Thyroid gland (tissue), 4 donors: Measurements from ENCODE around the gene GYPA.

Experiments used
- POLR2A ChIP-seq, 2 donors: fragments of 450-650 bp; IDR thresholded peaks; one replicate each; pipeline ENCODE4 v1.6.1; 2017; ENCODE audit warnings: antibody characterized with exemption in 2 of 2, mild to moderate bottlenecking in 2 of 2, moderate library complexity in 1 of 2
- TF ChIP-seq, protein P1 (sequence below), 6 experiments: fragments of 200-600 bp in 3 of 6; fragments of 450-650 bp in 3 of 6; sonication (generic) in 3 of 6; IDR thresholded peaks; one replicate each; pipeline ENCODE4 v1.5.1; 2016 to 2019; ENCODE audit warnings: antibody characterized with exemption in 6 of 6, mild to moderate bottlenecking in 2 of 6, inconsistent platforms in 1 of 6, moderate library complexity in 1 of 6

DNA sequence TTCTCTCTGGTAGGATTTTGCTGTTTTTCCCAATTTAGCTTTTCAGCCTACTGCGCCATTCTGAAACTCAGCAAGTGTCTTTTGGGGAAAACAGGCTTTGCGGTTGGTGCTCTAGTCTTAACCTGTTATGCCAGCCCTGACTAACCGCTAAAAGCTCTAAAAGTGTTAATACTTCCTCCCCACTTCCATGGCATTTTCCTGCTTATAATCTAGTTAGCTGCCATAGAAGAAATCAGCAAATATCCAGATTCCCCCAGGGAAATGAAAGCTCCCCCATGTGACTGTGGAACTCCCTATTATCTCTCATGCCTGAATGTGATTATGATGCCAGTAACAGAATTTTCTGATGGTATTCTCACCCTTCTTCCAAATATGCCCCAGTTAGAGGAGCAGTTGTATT, 28.7 kb upstream of the GYPA start:
- no peak for TF ChIP-seq POLR2A (IDR thresholded peaks at IDR 0.05)
- TF ChIP-seq, protein P1, sequence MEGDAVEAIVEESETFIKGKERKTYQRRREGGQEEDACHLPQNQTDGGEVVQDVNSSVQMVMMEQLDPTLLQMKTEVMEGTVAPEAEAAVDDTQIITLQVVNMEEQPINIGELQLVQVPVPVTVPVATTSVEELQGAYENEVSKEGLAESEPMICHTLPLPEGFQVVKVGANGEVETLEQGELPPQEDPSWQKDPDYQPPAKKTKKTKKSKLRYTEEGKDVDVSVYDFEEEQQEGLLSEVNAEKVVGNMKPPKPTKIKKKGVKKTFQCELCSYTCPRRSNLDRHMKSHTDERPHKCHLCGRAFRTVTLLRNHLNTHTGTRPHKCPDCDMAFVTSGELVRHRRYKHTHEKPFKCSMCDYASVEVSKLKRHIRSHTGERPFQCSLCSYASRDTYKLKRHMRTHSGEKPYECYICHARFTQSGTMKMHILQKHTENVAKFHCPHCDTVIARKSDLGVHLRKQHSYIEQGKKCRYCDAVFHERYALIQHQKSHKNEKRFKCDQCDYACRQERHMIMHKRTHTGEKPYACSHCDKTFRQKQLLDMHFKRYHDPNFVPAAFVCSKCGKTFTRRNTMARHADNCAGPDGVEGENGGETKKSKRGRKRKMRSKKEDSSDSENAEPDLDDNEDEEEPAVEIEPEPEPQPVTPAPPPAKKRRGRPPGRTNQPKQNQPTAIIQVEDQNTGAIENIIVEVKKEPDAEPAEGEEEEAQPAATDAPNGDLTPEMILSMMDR (IDR thresholded peaks at IDR 0.05) = no peak
